Trophoblast cell (in vitro differentiated cells and primary cell): ENCODE results near the gene N4BP2L2.

Experiments
- DNase-seq, 2 donors: peaks; one replicate each; pipeline ENCODE4 v3.0.0-alpha.2; 2016
- H2AFZ ChIP-seq: 2 replicates; pipeline ENCODE4 v1.6.1; 2013; ENCODE audit warnings: low read length, moderate library complexity, mild to moderate bottlenecking; ENCODE audit not compliant: insufficient read depth, poor library complexity
- H2AK5ac ChIP-seq: 2 replicates; pipeline ENCODE4 v1.6.1; 2013; ENCODE audit warnings: mild to moderate bottlenecking, low read length
- H2BK120ac ChIP-seq: 2 replicates; pipeline ENCODE4 v1.6.1; 2013; ENCODE audit warnings: low read length, mild to moderate bottlenecking, moderate library complexity; ENCODE audit not compliant: insufficient read depth, poor library complexity
- H2BK12ac ChIP-seq: 2 replicates; pipeline ENCODE4 v1.6.1; 2013; ENCODE audit warnings: mild to moderate bottlenecking, low read length, moderate library complexity
- H2BK5ac ChIP-seq: 2 replicates; pipeline ENCODE4 v1.6.1; 2013; ENCODE audit warnings: low read length, low read depth, moderate library complexity, mild to moderate bottlenecking; ENCODE audit not compliant: poor library complexity
- H3K14ac ChIP-seq: 2 replicates; pipeline ENCODE4 v1.6.1; 2013; ENCODE audit warnings: mild to moderate bottlenecking, low read length
- H3K18ac ChIP-seq: 2 replicates; pipeline ENCODE4 v1.6.1; 2013; ENCODE audit warnings: mild to moderate bottlenecking, low read length
- H3K23ac ChIP-seq: 2 replicates; pipeline ENCODE4 v1.6.1; 2013; ENCODE audit warnings: low read length
- H3K27ac ChIP-seq: 2 replicates; pipeline ENCODE4 v1.5.1; 2013; ENCODE audit warnings: low read depth, mild to moderate bottlenecking, inconsistent platforms, low read length, moderate library complexity
- H3K27me3 ChIP-seq: 2 replicates; pipeline ENCODE4 v1.6.1; 2013; ENCODE audit warnings: inconsistent platforms, mild to moderate bottlenecking, low read length, moderate library complexity; ENCODE audit not compliant: insufficient read depth
- H3K36me3 ChIP-seq, 2 experiments: 1 replicate in 1 of 2; 2 replicates in 1 of 2; pipeline ENCODE4 v1.6.1; 2013; ENCODE audit warnings: low read length in 2 of 2, mild to moderate bottlenecking in 2 of 2, moderate library complexity in 1 of 2; ENCODE audit not compliant: insufficient read depth in 2 of 2, control insufficient read depth in 1 of 2
- H3K4ac ChIP-seq: 2 replicates; pipeline ENCODE4 v1.6.1; 2013; ENCODE audit warnings: low read depth, mild to moderate bottlenecking, low read length, moderate library complexity
- H3K4me1 ChIP-seq, 2 experiments: 1 replicate in 1 of 2; 2 replicates in 1 of 2; pipeline ENCODE4 v1.6.1; 2013; ENCODE audit warnings: low read length in 2 of 2, mild to moderate bottlenecking in 2 of 2, moderate library complexity in 1 of 2; ENCODE audit not compliant: insufficient read depth in 2 of 2, control insufficient read depth in 1 of 2
- H3K4me2 ChIP-seq: 2 replicates; pipeline ENCODE4 v1.6.1; 2013; ENCODE audit warnings: inconsistent platforms, mild to moderate bottlenecking, low read length, moderate library complexity
- H3K4me3 ChIP-seq: 2 replicates; pipeline ENCODE4 v1.5.1; 2013; ENCODE audit warnings: mild to moderate bottlenecking, low read depth, low read length, inconsistent platforms
- H3K79me1 ChIP-seq: one replicate; pipeline ENCODE4 v1.6.1; 2013; ENCODE audit warnings: low read length
- H3K79me2 ChIP-seq: 2 replicates; pipeline ENCODE4 v1.6.1; 2013; ENCODE audit warnings: low read length, mild to moderate bottlenecking; ENCODE audit not compliant: control insufficient read depth, insufficient read depth, poor library complexity
- H3K9ac ChIP-seq: 2 replicates; pipeline ENCODE4 v1.6.1; 2013; ENCODE audit warnings: mild to moderate bottlenecking, low read length
- H3K9me3 ChIP-seq: 2 replicates; pipeline ENCODE4 v1.6.1; 2013; ENCODE audit warnings: low read depth, mild to moderate bottlenecking, control low read depth, inconsistent platforms, low read length; ENCODE audit not compliant: insufficient read depth
- H4K12ac ChIP-seq: 2 replicates; pipeline ENCODE4 v1.6.1; 2013; ENCODE audit warnings: low read depth, mild to moderate bottlenecking, low read length, moderate library complexity
- H4K8ac ChIP-seq: 2 replicates; pipeline ENCODE4 v1.6.1; 2013; ENCODE audit warnings: low read depth, mild to moderate bottlenecking, low read length, moderate library complexity
- H4K91ac ChIP-seq: one replicate; pipeline ENCODE4 v1.6.1; 2013; ENCODE audit warnings: low read depth, mild to moderate bottlenecking, low read length, moderate library complexity
- WGBS: extraction: QIAGEN DNeasy Blood & Tissue Kit; methylation state at CpG from one replicate; pipeline ENCODE4 v1.1.7; 2013; ENCODE audit warnings: missing lambda C conversion rate; ENCODE audit not compliant: insufficient read length, insufficient coverage; ENCODE audit errors: extremely low coverage; 5-methylcytosine and 5-hydroxymethylcytosine counted together

N4BP2L2 gene

DNA sequence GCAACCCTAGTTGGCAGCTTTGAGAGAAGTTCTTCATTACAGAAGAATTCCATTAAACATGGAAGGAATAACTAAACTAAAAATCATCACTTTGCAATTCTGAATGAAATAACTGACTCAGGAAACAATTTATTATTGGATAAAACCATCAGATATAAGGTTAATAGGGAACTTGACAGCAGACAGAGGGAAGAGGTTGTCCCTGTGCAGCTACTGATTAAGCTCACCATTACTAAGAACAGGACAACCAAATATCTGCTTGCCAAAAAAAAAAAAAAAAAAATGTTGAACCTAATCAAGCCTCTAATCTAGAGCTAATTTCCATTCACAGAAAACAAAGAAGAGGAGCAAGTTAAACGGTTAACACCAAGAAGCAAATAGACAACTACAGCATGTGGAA lies 12.8 kb downstream of the N4BP2L2 start:
- H4K8ac ChIP-seq: no peak overlapping the region
- no peaks in the 10 kb centered on the region for H3K79me1 ChIP-seq
- peaks cover 6% of the 10 kb centered on the region in 2 experiments for H3K36me3 ChIP-seq
- no peak overlapping the region for H2BK120ac ChIP-seq
- H3K4me3 ChIP-seq: no peak overlapping the region
- no peaks in the 10 kb centered on the region for H3K9me3 ChIP-seq
- H3K4me2 ChIP-seq: no peak overlapping the region
- no peak overlapping the region for H4K91ac ChIP-seq
- H4K12ac ChIP-seq: no peak overlapping the region
- no peak overlapping the region for H2BK12ac ChIP-seq
- no peak for DNase-seq
- WGBS: no CpG with 5 or more reads among the region's 1 CpG
- no peaks in the 10 kb centered on the region for H3K4me1 ChIP-seq
- H2AFZ ChIP-seq: no peak overlapping the region
- no peak overlapping the region for H2AK5ac ChIP-seq
- H3K18ac ChIP-seq: no peak overlapping the region
- H3K23ac ChIP-seq: no peak overlapping the region
- no peak overlapping the region for H3K27ac ChIP-seq
- no peak overlapping the region for H3K9ac ChIP-seq
- H3K14ac ChIP-seq: no peak overlapping the region
- no peaks in the 10 kb centered on the region for H3K79me2 ChIP-seq
- no peak overlapping the region for H2BK5ac ChIP-seq
- no peaks in the 10 kb centered on the region for H3K27me3 ChIP-seq
- H3K4ac ChIP-seq: no peak overlapping the region

GRCh38 chr13:32515246-32515645 lies 23.3 kb downstream of the N4BP2L2 start:
- Histone ChIP-seq H3K23ac (no peak overlapping the region), H3K79me1 (no peaks in the 10 kb centered on the region), H3K9ac (no peak overlapping the region), H3K27ac (no peak overlapping the region), H3K4me1 (no peaks in the 10 kb centered on the region), H3K4me2 (no peak overlapping the region), H3K27me3 (no peaks in the 10 kb centered on the region), H2AFZ (no peak overlapping the region), H3K14ac (no peak overlapping the region), H4K8ac (peak overlapping the region; percentile 7), H2BK12ac (no peak overlapping the region), H3K36me3 (peaks cover 11 to 20% of the 10 kb centered on the region in 2 experiments), H3K9me3 (no peaks in the 10 kb centered on the region), H4K91ac (no peak overlapping the region), H2AK5ac (no peak overlapping the region), H3K79me2 (no peaks in the 10 kb centered on the region), H3K4me3 (no peak overlapping the region), H4K12ac (no peak overlapping the region), H2BK120ac (no peak overlapping the region), H3K4ac (no peak overlapping the region), H3K18ac (no peak overlapping the region), H2BK5ac (no peak overlapping the region)
- DNase-seq: no peak
- WGBS: no CpG with 5 or more reads among the region's 3 CpGs

- H2BK120ac ChIP-seq: no peak overlapping the region
These were observed 27.1 kb downstream of the N4BP2L2 start for GRCh38 chr13:32511482-32511881.

DNA sequence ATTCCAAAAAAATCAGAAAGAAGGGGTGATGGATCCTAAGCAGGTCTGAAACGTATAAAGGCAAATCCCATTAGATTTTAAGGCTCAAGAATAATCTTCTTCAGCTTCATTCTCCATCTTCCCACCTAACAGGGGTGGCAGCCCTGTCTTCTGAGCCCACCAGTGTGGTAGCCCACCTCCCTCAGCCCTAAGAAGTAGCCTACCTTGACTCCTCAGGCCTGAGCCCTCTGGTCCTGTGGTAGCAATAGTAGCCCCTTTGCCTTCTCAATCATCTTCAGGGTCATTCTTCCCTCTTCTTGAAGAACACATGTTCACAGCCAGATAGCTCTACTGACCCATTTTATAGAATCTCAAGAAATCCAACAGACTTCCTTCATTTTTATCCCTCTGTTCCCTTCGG lies 33.7 kb downstream of the N4BP2L2 start:
- no peak overlapping the region for H3K23ac ChIP-seq

More at GRCh38 chr13:32511482-32511881, 27.1 kb downstream of the N4BP2L2 start:
- H3K4me1 ChIP-seq: no peaks in the 10 kb centered on the region
- DNase-seq: no peak
- no peaks in the 10 kb centered on the region for H3K27me3 ChIP-seq
- no peak overlapping the region for H2BK12ac ChIP-seq
- H4K91ac ChIP-seq: no peak overlapping the region
- H3K9me3 ChIP-seq: no peaks in the 10 kb centered on the region
- no peak overlapping the region for H3K4ac ChIP-seq
- no peak overlapping the region for H3K18ac ChIP-seq
- no peak overlapping the region for H2BK5ac ChIP-seq
- no peaks in the 10 kb centered on the region for H3K79me1 ChIP-seq
- no peak overlapping the region for H3K23ac ChIP-seq
- H3K9ac ChIP-seq: no peak overlapping the region
- no peak overlapping the region for H3K14ac ChIP-seq
- no peak overlapping the region for H2AK5ac ChIP-seq
- no peak overlapping the region for H4K12ac ChIP-seq
- no peaks in the 10 kb centered on the region for H3K79me2 ChIP-seq
- no peak overlapping the region for H4K8ac ChIP-seq
- no peak overlapping the region for H3K27ac ChIP-seq
- H3K4me3 ChIP-seq: no peak overlapping the region
- H3K4me2 ChIP-seq: no peak overlapping the region
- H3K36me3 ChIP-seq: peaks cover 4 to 13% of the 10 kb centered on the region in 2 experiments
- WGBS: no CpG with 5 or more reads among the region's 4 CpGs
- no peak overlapping the region for H2AFZ ChIP-seq

More for the DNA sequence above, 33.7 kb downstream of the N4BP2L2 start:
- Histone ChIP-seq H3K4me1 (peaks cover 0 to 2% of the 10 kb centered on the region in 2 experiments), H3K27me3 (no peaks in the 10 kb centered on the region), H3K79me1 (no peaks in the 10 kb centered on the region), H4K91ac (no peak overlapping the region), H4K8ac (no peak overlapping the region), H2AK5ac (no peak overlapping the region), H2BK5ac (no peak overlapping the region), H3K36me3 (peaks cover 0 to 2% of the 10 kb centered on the region in 2 experiments), H2BK120ac (no peak overlapping the region), H3K9me3 (no peaks in the 10 kb centered on the region), H3K4me3 (no peak overlapping the region), H3K9ac (no peak overlapping the region), H3K4me2 (no peak overlapping the region), H3K18ac (no peak overlapping the region), H3K4ac (no peak overlapping the region), H4K12ac (no peak overlapping the region), H3K14ac (no peak overlapping the region), H3K79me2 (no peaks in the 10 kb centered on the region), H2AFZ (no peak overlapping the region), H3K27ac (no peak overlapping the region), H2BK12ac (no peak overlapping the region)
- DNase-seq: no peak
- no CpG with 5 or more reads among the region's 2 CpGs for WGBS
